Measurements from ENCODE around the gene RNF10.

GRCh38 chr12:120599672-120600552 lies 65.8 kb downstream of the RNF10 start:
- no peak for TF ChIP-seq CTCF (IDR thresholded peaks at IDR 0.05; ENCODE audit: low read depth, low read length, poor library complexity, severe bottlenecking)
- no peak for TF ChIP-seq EZH2phosphoT487 (IDR thresholded peaks at IDR 0.05; ENCODE audit: borderline replicate concordance, low read length)

All from DOHH2 (cell line).